HG03558 (cell line): ENCODE measurements around the gene GNAL.

ENCODE experiments used
- ATAC-seq: cut with Tn5 transposase; IDR thresholded peaks from one replicate; pipeline ENCODE4 v1.9.1; 2021; ENCODE audit warnings: moderate number of reproducible peaks; ENCODE audit not compliant: unreplicated experiment; ENCODE audit errors: extremely low read depth

Gene GNAL

DNA sequence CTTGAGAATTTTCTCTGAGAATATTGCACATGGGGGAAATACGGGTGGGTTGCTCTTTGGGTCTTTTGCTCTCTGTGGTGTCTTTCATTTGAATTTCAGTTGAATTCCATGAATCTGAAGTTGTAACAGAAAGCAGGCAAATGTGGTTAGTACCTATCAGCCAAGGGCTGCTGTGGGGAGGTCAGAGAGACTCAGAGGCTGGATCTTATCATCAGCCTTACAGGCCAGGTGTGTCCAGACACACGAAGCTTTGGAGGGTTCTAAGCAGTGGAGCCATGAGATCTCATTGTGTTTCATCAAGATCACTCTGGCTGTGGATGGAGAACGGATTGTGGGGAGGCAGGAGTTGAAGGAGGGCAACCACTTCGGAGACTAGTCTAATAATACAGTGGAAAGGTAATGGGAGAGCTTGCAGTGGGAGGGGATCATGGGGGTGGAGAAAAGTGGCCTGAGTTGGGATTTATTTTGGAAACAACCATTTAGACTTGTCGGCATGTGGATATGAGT, 68.1 kb downstream of the GNAL start:
- ATAC-seq = no peak

GRCh38 chr18:11759456-11759855, 70.4 kb downstream of the GNAL start:
- no peak for ATAC-seq

- no peak for ATAC-seq
These were observed 71.6 kb downstream of the GNAL start for GRCh38 chr18:11760498-11761167.

DNA sequence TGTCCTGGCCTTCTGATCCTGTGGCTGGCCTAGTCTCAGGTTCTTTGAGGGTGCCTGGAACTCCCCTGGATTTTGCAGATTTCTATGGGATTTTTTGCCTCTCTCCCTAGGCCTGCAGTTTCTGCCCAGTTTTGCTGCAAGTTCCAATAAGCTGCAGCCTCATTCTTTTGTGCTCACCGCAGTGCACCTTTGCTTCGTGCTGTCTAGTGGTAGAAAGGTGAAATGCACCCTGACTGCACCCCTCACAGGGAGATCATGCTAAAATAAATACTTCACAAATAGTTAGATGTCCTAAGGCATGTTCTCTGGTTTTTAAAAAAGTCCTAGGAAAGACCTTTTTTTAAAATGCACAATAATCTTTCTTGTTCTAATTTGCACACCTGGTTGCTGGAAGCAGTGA, 72.5 kb downstream of the GNAL start:
- no peak for ATAC-seq

DNA sequence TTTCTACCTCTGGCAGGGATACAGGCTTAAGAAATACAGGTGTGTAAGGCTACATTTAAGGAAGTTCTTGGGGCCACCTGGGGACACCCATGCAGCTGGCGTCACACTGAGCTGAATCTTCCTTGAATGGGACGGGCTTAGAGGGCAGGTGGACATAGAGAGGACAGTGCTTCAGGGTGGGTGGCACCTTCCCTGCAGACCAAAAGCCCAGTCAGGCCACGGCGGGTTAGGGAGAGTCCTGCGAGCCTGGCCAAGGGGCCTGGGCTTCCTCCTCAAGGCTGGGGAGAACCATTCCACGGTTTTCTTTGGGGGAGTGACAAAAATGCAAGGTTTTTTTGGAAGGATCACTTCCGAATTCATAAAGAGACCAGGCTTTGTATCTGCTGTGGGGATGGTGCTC, 73.4 kb downstream of the GNAL start:
- no peak for ATAC-seq

- ATAC-seq = no peak
These were observed 78.3 kb downstream of the GNAL start for GRCh38 chr18:11767329-11767728.

- ATAC-seq = no peak
These were observed 78.9 kb downstream of the GNAL start for GRCh38 chr18:11767935-11768334.

- no peak for ATAC-seq
These were observed 86.5 kb downstream of the GNAL start for GRCh38 chr18:11775436-11776174.

- no peak for ATAC-seq
These were observed 91.0 kb downstream of the GNAL start for GRCh38 chr18:11780042-11780441.

GRCh38 chr18:11783716-11784331, 94.8 kb downstream of the GNAL start:
- ATAC-seq = no peak

DNA sequence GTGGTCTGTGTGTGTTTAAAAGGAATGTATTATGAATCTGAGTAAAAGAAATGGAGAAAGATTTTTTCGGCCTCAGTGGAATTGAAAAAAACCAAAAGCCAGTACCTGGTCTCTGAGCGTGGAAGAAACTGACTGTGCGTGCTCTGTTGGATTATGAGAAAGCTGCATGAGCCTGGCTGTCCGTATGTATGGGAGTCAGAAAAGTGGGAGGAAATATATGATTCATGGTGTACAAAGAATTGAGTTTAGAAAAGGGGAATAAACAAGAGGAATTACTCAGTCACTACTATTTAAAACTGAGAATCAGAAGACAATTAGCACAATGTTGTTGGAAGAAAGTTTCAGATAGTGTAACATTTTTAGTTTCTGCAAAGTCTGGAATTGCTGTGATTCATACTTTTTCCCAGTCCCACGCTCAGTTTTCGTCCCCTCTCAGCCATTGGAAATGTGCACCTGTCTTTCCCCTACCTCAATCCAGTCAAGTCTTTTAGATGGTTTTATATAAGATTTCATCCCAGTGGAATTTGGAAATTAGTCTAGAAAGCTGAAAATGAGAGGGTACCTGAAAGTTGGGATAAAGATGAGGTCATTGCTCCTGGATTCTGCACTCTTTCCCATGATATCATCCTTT, 95.7 kb downstream of the GNAL start:
- ATAC-seq = no peak

- ATAC-seq = no peak
These were observed 96.5 kb downstream of the GNAL start for GRCh38 chr18:11785444-11786055.

DNA sequence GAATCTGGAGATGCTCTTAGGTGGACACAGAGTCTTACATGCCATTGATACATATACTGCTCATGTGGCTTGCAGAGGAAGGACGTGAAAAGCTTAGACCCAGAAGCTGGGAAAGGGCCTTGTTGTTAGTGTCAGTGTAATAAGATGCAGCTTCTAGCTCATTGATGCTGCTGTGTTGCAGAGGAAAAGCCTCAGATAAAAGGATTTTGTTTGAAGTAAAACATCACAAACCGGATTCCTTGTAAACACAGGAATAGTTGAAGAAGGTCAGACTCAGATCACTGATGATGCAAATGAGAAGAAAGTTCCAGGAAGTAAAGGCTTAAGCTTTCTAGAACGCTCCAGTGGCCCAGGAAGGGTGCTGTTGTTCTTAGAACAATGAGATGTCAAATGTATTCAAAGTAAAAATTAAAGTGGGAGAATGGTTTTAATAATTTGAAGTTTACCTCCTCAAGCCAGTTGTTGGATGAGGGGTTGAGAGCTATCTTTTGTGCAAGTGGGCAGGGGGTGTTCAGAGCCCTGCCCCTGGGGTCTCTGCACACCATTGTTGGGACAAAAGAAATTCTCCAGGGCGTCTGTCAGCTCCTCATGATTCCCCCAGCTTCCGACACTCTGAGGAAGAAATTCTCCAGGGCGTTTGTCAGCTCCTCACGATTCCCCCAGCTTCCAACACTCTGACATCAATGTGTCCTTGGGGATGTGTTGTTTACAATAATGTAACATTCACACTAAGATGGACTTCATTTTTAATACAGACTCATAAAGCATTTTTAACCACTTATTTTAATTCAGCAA, 100.8 kb downstream of the GNAL start:
- ATAC-seq = no peak

DNA sequence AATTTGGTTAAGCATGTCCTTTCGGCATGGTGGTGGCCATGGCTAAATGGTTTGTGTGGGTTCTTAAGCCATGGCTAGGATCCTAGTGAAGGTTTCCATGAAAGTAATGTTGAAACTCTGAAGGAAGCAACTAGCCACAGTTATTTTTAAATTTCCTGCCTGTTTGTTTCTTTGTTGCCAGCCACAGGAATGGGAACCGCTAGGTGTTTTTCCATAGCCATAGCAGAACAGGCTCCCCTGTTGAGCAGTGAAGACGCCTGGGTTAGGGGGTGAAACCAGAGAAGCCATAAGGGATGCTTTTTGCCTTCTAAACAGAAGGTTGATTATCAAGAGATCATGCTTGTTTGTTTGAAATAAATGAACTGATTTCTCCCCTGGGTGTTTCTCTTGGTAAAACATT, 102.1 kb downstream of the GNAL start:
- ATAC-seq = no peak

DNA sequence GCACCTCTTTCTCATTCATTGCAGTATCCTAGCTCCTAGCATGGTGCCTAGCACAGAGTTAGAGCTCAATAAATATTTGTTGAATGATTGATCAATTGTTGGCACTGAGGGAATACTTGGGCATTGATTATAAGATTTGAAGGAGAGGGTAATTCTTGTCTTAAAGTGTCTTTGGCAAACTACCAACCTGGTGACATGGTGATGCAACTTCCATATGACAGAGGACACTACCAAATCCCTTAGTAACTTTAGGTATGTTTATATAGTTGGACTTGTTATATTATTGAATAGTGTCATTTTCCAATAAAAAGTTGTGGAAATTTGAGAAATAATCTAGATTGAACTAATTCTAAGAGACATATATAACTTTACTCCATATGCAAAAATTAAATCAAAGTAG, 103.6 kb downstream of the GNAL start:
- no peak for ATAC-seq

DNA sequence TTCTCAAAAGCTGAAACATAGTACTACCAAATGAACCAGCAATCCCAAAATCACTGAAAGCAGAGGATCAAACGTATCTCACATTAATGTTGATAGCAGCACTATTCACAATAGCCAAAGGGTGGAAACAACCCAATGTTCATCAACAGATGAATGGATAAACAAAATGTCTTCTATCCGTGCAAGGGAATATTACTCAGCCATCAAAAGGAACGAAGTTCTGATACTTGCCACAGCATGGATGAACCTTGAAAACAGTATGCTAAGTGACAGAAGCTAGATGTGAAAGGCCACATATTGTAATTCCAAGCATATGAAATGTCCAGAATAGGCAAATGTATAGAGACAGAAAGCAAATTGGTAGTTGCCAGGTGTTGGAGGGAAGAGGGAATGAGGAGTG, 105.1 kb downstream of the GNAL start:
- ATAC-seq = no peak

- ATAC-seq = no peak
These were observed 106.9 kb downstream of the GNAL start for GRCh38 chr18:11795916-11796315.

DNA sequence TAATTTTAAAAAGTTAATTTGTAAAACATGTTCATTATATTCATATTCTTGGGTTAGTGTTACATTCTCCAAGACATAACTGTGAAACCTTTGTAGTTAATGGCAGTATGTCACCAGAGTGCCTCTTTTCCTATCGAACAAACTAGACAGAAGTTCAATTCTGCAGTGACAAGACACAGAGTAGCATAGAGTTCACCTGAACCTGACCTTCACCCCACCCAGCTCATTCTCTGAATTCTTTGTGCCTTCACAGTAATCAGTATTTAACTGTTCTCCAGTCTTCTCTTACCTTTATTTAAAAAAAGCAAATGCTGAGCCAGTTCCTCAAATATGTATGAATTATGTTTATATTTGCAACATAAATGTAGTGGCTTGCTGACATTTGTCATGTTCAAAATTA, 109.2 kb downstream of the GNAL start:
- ATAC-seq = no peak

- no peak for ATAC-seq
These were observed 110.0 kb downstream of the GNAL start for GRCh38 chr18:11799066-11799465.
